AG09319 (cell line): ENCODE results near the gene IL19.

Experiments used
- DNase-seq: peaks from one replicate; pipeline ENCODE4 v3.0.0-alpha.2; 2010; ENCODE audit warnings: low read depth; ENCODE audit errors: extremely low read depth
- TF ChIP-seq, protein P1 (sequence below): IDR thresholded peaks from 2 replicates; pipeline ENCODE4 v1.5.1; 2011; ENCODE audit warnings: low read depth, mild to moderate bottlenecking, inconsistent platforms, low read length, moderate library complexity

Gene IL19

GRCh38 chr1:206742719-206743383 is 27.7 kb upstream of the IL19 start:
- no peak for DNase-seq
- TF ChIP-seq, protein P1, sequence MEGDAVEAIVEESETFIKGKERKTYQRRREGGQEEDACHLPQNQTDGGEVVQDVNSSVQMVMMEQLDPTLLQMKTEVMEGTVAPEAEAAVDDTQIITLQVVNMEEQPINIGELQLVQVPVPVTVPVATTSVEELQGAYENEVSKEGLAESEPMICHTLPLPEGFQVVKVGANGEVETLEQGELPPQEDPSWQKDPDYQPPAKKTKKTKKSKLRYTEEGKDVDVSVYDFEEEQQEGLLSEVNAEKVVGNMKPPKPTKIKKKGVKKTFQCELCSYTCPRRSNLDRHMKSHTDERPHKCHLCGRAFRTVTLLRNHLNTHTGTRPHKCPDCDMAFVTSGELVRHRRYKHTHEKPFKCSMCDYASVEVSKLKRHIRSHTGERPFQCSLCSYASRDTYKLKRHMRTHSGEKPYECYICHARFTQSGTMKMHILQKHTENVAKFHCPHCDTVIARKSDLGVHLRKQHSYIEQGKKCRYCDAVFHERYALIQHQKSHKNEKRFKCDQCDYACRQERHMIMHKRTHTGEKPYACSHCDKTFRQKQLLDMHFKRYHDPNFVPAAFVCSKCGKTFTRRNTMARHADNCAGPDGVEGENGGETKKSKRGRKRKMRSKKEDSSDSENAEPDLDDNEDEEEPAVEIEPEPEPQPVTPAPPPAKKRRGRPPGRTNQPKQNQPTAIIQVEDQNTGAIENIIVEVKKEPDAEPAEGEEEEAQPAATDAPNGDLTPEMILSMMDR: no peak

GRCh38 chr1:206744683-206745082 is 25.9 kb upstream of the IL19 start:
- no peak for DNase-seq
- TF ChIP-seq, protein P1: no peak

- TF ChIP-seq, protein P1: no peak
Measured at GRCh38 chr1:206745301-206745700, 25.3 kb upstream of the IL19 start.

GRCh38 chr1:206748348-206749030 is 22.1 kb upstream of the IL19 start:
- DNase-seq: no peak
- TF ChIP-seq, protein P1: no peak

More at GRCh38 chr1:206745301-206745700, 25.3 kb upstream of the IL19 start:
- DNase-seq: no peak

DNA sequence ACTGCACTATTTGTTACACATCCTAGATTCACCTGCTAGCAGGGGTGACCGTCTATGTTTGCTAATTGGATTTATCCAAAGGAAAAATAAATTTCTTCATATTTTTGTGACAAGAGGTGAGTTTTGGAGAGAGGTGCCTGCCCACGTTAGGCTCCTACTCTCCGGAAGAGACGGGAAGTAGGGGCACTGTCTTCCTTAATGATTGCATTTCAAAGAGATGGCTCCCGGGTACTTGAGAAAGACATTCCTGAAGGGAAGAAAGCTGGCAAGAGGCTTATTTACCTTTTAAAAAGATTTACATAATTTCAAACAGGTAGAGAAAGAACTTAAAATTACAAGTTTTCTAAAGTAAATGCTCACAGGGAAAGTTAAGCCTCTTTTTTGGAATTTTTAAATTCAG is 18.7 kb upstream of the IL19 start:
- TF ChIP-seq, protein P1: no peak
- no peak for DNase-seq

- DNase-seq: no peak
- TF ChIP-seq, protein P1: no peak
Measured at GRCh38 chr1:206752481-206752880, 18.1 kb upstream of the IL19 start.

- DNase-seq: no peak
Measured at GRCh38 chr1:206753141-206753540, 17.4 kb upstream of the IL19 start.

More at GRCh38 chr1:206753141-206753540, 17.4 kb upstream of the IL19 start:
- TF ChIP-seq, protein P1: no peak
